GM15510 (cell line): ENCODE results near the gene HTRA2.

Source experiments
- POLR2A ChIP-seq: IDR thresholded peaks from 3 replicates; pipeline ENCODE4 v1.6.1; 2011; ENCODE audit warnings: borderline replicate concordance; ENCODE audit not compliant: insufficient read length; ENCODE audit errors: extremely low read depth

Gene HTRA2

DNA sequence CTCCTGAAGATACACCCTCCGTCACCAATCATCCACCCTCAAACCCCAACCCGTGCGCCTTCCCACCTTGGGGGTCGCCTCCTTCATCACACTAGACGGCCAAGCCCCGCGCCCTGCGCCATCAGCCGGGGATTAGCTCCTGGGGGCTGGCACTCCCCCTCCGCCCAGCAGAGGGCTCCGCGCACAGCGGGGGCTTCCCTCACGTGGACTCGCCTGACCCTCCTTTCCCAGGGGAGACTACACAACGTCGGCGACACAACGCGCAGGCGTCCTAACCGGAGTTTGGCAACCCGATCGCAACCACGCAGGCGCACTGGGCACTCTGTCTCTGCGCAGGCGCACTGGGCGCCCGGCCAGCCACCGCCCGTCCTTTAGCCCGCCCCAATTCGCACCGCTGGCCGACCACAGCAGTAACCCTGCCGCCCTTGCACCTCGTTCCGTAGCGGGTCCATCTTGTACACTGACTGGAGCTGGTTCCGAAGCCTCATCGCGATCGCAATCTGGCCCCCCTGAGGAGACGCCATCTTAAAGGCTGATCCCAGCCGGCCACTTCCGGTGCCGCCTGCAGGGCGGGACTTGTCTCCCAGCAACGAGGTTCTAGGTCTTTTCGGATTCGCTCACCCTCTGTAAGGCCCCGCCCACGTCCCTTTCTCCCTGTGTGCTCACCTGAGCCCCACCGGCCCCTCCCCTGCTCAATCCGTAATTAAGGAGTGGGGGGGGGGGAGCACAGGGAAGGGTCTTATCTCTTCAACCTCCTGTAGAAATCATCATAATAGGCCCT lies 22.4 kb upstream of the HTRA2 start, which contains the start of gene PCGF1:
TSS of gene PCGF1 (minus strand) at position 551 of the 781 bp plus-strand sequence. CDS start at position 524, 27 bp downstream.
- peak; percentile 78 for TF ChIP-seq POLR2A

DNA sequence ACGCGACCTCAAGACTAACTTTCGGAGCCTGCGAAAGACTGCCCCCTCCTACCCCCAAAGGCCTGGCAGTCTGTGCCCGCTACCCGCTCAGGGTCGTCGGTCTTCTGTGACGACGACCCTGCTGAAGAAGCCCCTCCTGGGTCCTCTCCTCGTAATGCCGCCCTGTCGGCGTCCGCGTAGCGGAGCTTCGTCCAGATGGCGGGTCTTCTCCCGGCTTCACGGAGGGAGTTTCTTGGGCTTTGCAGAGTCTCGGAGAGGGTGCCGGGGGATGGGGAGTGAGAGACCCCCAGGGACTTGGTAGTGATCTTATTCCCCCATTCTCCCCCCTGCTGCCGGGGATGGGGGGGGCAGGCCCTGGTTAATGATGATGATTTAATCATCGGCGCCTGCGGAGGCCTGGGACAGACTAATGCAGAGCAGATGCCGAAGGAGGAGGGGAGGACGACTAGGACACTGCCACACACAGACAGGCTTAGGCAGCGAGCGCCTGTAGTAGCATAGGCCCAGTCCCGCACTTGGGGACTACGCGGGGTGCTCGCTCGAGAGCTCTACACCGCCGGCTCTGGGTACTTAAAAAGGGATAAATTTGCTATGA lies 21.7 kb upstream of the HTRA2 start:
- TF ChIP-seq POLR2A: no peak

DNA sequence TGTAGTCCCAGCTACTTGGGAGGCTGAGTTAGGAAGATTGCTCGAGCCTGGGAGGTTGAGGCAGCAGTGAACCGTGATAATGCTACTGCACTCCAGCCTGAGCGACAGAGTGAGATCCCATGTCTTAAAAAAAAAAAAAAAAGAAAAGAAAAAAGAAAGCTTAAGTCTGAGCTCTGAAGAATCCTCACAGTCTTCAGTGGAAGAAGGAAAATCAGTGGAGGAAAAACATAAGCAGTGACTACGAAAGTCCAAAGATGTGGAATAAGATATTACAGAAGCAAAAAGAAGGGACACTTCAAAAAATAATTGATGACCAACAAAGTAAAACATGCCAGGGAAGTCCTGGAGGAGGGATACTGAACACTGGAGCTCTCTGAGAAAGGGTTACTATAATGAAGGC lies 19.5 kb upstream of the HTRA2 start:
- no peak for TF ChIP-seq POLR2A

- no peak for TF ChIP-seq POLR2A
Observed at GRCh38 chr2:74511104-74511989, 18.4 kb upstream of the HTRA2 start.

- TF ChIP-seq POLR2A: no peak
Observed at GRCh38 chr2:74512744-74513604, 16.8 kb upstream of the HTRA2 start.

- no peak for TF ChIP-seq POLR2A
Observed at GRCh38 chr2:74513605-74514367, 15.9 kb upstream of the HTRA2 start.

DNA sequence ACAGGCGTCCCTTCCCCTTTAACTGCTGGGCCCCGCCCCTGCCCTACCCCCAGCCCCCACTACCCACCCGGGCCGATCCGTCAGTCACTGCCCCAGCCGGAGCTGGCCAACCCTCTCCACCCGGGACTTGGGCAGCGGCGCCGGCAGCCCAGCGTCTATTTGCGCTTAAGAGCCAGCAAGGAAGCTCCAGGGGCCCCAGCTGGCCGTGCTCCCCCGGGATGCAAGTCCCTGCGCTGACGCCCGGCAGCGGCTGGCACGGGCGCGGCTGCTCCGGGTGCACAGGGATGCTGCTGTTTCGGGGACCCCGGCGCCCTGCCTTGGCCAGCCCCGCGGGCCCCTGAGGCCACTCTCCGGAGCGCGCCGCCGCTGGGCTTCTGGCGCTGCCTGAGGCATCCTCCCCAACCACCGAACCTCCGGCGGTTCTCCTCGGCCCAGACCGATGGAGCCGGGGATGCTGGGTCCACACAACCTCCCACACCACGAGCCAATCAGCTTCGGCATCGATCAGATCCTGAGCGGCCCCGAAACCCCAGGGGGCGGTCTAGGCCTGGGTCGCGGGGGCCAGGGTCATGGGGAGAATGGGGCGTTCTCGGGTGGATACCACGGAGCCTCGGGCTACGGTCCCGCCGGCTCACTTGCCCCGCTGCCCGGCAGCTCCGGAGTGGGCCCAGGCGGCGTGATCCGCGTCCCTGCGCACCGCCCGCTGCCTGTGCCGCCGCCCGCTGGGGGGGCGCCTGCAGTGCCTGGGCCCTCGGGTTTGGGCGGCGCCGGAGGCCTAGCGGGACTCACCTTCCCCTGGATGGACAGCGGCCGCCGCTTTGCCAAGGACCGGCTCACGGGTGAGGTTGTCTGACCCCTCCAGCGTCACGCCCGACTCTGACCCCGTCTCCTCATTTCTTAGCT lies 15.1 kb upstream of the HTRA2 start, which contains the start of gene TLX2:
TSS of gene TLX2 (plus strand) at position 83 of the 903 bp plus-strand sequence. CDS start at position 440, 357 bp downstream.
- TF ChIP-seq POLR2A: no peak

GRCh38 chr2:74515271-74515980 lies 14.3 kb upstream of the HTRA2 start:
- TF ChIP-seq POLR2A: no peak

DNA sequence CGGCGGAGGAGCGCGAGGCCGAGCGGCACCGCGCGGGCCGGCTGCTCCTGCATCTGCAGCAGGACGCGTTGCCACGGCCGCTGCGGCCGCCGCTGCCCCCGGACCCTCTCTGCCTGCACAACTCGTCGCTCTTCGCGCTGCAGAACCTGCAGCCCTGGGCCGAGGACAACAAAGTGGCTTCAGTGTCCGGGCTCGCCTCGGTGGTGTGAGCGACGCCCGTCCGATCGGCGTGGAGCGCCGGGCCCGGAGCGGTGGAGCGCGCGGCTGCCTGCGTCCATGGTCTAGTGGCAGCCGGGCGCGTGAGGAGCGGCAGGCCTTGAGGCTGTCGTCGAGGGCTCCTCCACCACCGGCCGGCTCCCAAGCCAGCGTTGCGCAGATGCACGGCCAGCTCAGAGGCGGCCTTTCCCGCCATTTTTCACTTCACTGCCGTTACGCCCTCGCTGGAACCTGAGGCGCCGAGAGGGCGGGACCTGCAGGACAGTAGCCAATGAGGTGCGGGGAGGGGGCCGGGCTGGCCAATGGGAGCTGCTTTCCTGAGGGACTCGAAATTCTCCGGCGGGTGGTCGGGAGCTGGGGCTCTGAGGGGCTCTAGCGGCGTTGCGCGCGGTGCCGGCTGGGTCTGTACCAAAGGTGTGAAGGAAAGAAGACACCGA lies 13.6 kb upstream of the HTRA2 start:
- no peak for TF ChIP-seq POLR2A

- TF ChIP-seq POLR2A: no peak
Observed at GRCh38 chr2:74516650-74517049, 13.1 kb upstream of the HTRA2 start.

DNA sequence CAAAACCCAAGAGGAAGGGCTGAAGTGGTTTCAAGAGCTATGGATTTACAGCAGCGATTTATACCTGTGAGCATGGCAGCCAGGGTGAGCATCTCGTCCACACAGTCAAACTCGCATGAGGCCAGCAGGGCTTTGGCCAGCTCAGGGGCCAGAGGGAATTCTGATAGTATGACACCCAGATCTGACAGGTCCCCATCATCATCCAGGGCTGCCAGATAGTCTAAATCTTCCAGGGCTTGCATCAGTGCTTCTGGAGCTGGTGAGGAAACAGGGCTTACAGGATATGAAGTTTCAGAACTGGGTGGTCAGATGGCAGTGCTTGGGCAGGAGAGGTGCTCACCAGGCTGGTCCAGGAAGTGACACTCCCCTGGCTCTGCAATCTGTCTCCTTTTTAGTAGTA lies 7.2 kb upstream of the HTRA2 start:
- no peak for TF ChIP-seq POLR2A
